Measurements from ENCODE around the gene GABRR1. TPM values are rescaled to one million over a fixed set of nuclear protein-coding genes. Genes with fewer than 3 reads are reported as not detected.

GABRR1 gene
- total and polyA plus RNA-seq, 2 experiments from 2014 or later = not detected

DNA sequence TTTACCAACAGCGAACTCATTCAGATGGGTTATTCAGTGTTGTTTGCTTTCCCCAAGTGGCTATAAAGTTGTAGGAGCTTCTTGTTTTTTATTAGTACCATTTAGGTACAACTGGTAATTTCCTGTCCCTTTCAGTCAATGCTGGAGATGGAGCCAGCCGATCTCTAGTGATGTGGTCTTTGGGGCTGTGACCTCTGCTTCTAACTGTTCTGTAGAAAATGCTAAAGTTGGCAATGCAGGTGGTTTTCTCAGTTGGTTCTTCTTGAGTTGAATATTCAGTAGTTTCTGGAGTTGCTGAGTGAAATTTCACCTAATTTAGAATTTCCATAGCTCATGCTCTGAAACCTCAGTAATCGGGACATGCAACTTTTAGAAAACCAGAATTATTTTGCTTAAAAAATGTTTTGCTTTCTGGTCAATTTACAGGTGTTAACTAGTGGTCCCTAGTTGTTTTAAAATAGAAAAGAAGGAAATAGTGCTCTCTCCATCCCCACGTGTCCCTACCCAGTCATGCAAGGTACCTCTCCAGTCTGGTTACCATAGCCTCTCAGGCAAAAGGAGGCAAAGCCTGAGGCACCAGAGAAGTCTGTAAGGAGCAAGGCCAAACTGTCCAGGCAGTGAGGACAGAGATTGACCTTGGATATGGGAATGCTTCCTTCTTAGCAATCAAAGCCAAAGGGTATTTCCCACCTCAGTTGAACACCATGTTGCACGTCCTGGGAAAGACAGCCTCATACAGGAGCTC is 27.3 kb upstream of the GABRR1 start:
- Histone ChIP-seq H3K4me1 (ENCODE audit: insufficient read depth) (no peaks in the 10 kb centered on the region; the same call in 1 of the 2 replicates), H3K36me3 (ENCODE audit: low read depth) (no peaks in the 10 kb centered on the region), H3K9me3 (ENCODE audit: low read depth) (no peaks in the 10 kb centered on the region), H3K79me2 (ENCODE audit: insufficient read depth) (no peaks in the 10 kb centered on the region), H3K4me2 (ENCODE audit: unreplicated experiment) (no peak overlapping the region), H3K9ac (no peak overlapping the region), H3F3A (ENCODE audit: insufficient read depth) (no peaks in the 10 kb centered on the region), H3K4me3 (no peak overlapping the region), H4K20me1 (ENCODE audit: insufficient read depth) (no peaks in the 10 kb centered on the region), H3K27ac (no peak overlapping the region), H3K27me3 (replicated peaks; ENCODE audit: insufficient read depth) (peaks cover 13% of the 10 kb centered on the region), H2AFZ (no peak overlapping the region), H3K9me2 (ENCODE audit: insufficient read depth) (no peaks in the 10 kb centered on the region)
- TF ChIP-seq EZH2 (IDR thresholded peaks at IDR 0.05; ENCODE audit: insufficient read depth, poor library complexity, severe bottlenecking) = no peak
- TF ChIP-seq EZH2phosphoT487 (IDR thresholded peaks at IDR 0.05; ENCODE audit: insufficient read depth, low read depth) = no peak
- DNase-seq = no peak
- in situ Hi-C loops (cut with MboI) = loop anchor here (10.0 kb wide), 1 partner anchor 260 kb away; no protein-coding TSS in a partner anchor
- 73 to 78% methylated on average over 5 of the region's 5 CpGs for WGBS, 2 experiments (ENCODE audit: low coverage in 1 of 2, low lambda C conversion rate in 2 of 2, missing lambda C conversion rate in 2 of 2)

DNA sequence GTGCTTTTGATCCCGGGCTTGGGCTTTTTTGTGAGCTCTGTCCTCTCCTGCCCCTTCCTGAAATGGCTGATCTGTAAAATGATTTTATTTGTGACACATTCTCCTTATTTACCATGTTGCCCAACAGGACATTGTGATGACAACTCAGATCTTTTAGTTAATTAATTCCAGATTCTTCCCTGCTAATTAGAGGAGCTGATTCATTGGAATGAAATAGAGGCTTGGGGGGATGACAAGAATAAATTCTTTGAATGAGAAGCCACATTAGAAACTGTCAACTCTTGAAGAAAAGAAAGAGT is 26.1 kb upstream of the GABRR1 start:
- no peaks in the 10 kb centered on the region for H3K79me2 ChIP-seq (ENCODE audit: insufficient read depth)
- no peaks in the 10 kb centered on the region for H3K36me3 ChIP-seq (ENCODE audit: low read depth)
- no peak overlapping the region for H3K4me2 ChIP-seq (ENCODE audit: unreplicated experiment)
- H3K4me3 ChIP-seq = no peak overlapping the region
- H3K4me1 ChIP-seq (ENCODE audit: insufficient read depth) = no peaks in the 10 kb centered on the region; the same call in 1 of the 2 replicates
- H3K9ac ChIP-seq = no peak overlapping the region
- no peak for TF ChIP-seq EZH2 (IDR thresholded peaks at IDR 0.05; ENCODE audit: insufficient read depth, poor library complexity, severe bottlenecking)
- TF ChIP-seq EZH2phosphoT487 (IDR thresholded peaks at IDR 0.05; ENCODE audit: insufficient read depth, low read depth) = 0 out of 2 replicates have a peak, but pooled peaks have one; percentile 56
- in situ Hi-C loops (cut with MboI) = loop anchor here (10.0 kb wide), 1 partner anchor 258 kb away; no protein-coding TSS in a partner anchor
- no peak overlapping the region for H2AFZ ChIP-seq
- DNase-seq = peak; percentile 59
- no peaks in the 10 kb centered on the region for H3K9me3 ChIP-seq (ENCODE audit: low read depth)
- no peaks in the 10 kb centered on the region for H3F3A ChIP-seq (ENCODE audit: insufficient read depth)
- H3K27ac ChIP-seq = no peak overlapping the region
- no peaks in the 10 kb centered on the region for H4K20me1 ChIP-seq (ENCODE audit: insufficient read depth)
- peaks cover 12% of the 10 kb centered on the region for H3K27me3 ChIP-seq (replicated peaks; ENCODE audit: insufficient read depth)
- H3K9me2 ChIP-seq (ENCODE audit: insufficient read depth) = no peaks in the 10 kb centered on the region
- 0 to 3% methylated on average over 1 of the region's 1 CpG for WGBS, 2 experiments (ENCODE audit: low coverage in 1 of 2, low lambda C conversion rate in 2 of 2, missing lambda C conversion rate in 2 of 2)

DNA sequence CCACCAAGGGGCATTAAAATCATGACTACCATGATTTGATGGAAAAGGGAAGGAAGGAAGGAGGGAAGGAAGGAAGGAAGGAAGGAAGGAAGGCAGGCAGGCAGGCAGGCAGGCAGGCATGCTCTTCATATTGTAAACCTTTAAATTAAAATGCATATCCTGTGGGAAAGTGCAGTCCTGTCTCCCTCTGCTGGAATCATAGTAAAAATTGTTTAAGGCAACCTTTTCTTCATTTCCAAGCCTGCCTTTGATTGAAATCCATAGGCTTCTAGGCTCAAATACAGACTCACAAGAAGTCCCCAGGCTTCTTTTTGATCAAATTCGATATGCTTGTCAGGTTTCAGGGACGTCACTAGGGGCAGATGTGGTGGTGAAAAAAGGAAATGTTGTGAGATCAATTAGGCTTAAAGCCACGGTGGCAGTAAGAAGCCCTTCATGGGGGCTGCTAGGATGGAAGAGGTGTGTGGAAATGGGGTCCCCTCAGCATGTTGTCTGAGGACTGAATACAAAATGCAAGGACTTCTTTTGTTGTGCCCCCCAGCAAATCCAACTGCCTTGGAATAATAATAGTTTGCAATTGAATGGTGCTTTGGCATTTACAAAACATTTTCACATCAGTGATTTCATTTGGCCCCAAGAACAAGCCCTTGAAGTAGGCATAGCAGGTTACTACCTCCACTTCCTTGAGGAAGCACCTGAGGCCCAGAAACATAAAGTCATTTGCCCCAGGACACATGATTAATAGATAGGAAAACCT is 25.6 kb upstream of the GABRR1 start:
- H3K9ac ChIP-seq = no peak overlapping the region
- no peak overlapping the region for H2AFZ ChIP-seq
- H3K4me3 ChIP-seq = no peak overlapping the region
- H3K36me3 ChIP-seq (ENCODE audit: low read depth) = no peaks in the 10 kb centered on the region
- H3K27me3 ChIP-seq (replicated peaks; ENCODE audit: insufficient read depth) = peaks cover 16% of the 10 kb centered on the region
- no peaks in the 10 kb centered on the region for H3F3A ChIP-seq (ENCODE audit: insufficient read depth)
- TF ChIP-seq EZH2phosphoT487 (IDR thresholded peaks at IDR 0.05; ENCODE audit: insufficient read depth, low read depth) = no peak
- TF ChIP-seq EZH2 (IDR thresholded peaks at IDR 0.05; ENCODE audit: insufficient read depth, poor library complexity, severe bottlenecking) = no peak
- H4K20me1 ChIP-seq (ENCODE audit: insufficient read depth) = no peaks in the 10 kb centered on the region
- H3K4me2 ChIP-seq (ENCODE audit: unreplicated experiment) = no peak overlapping the region
- H3K79me2 ChIP-seq (ENCODE audit: insufficient read depth) = no peaks in the 10 kb centered on the region
- in situ Hi-C loops (cut with MboI) = loop anchor here (10.0 kb wide), 1 partner anchor 258 kb away; no protein-coding TSS in a partner anchor
- H3K4me1 ChIP-seq (ENCODE audit: insufficient read depth) = no peaks in the 10 kb centered on the region; the same call in 1 of the 2 replicates
- H3K9me3 ChIP-seq (ENCODE audit: low read depth) = no peaks in the 10 kb centered on the region
- peak; percentile 64 for DNase-seq
- H3K9me2 ChIP-seq (ENCODE audit: insufficient read depth) = no peaks in the 10 kb centered on the region
- H3K27ac ChIP-seq = no peak overlapping the region
- 29 to 33% methylated on average over 3 of the region's 3 CpGs for WGBS, 2 experiments (ENCODE audit: low coverage in 1 of 2, low lambda C conversion rate in 2 of 2, missing lambda C conversion rate in 2 of 2)

DNA sequence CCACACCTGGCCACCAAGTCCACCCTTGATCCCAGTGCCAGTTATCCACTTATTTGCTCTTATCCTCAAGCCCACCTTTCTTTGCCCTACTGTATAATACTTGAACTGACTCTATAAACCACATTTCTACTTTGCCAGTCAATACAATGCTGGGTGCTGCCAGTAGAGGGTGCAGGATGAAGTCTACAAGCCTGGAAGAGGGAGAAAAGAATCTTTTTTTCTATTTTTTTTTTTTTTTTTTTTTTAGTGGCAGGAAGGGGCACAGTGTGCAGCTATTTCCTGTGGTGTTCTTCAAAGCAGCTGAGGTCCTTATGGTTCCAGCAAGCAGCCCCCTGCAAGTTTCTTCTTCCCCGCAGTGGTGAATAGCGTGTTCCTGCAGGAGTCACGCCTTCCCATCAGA is 22.2 kb upstream of the GABRR1 start:
- Histone ChIP-seq H3K36me3 (ENCODE audit: low read depth) (no peaks in the 10 kb centered on the region), H4K20me1 (ENCODE audit: insufficient read depth) (no peaks in the 10 kb centered on the region), H3K79me2 (ENCODE audit: insufficient read depth) (no peaks in the 10 kb centered on the region), H3K4me1 (ENCODE audit: insufficient read depth) (no peaks in the 10 kb centered on the region; the same call in 1 of the 2 replicates), H3K4me3 (no peak overlapping the region), H2AFZ (no peak overlapping the region), H3F3A (ENCODE audit: insufficient read depth) (no peaks in the 10 kb centered on the region), H3K9me2 (ENCODE audit: insufficient read depth) (no peaks in the 10 kb centered on the region), H3K27ac (no peak overlapping the region), H3K4me2 (ENCODE audit: unreplicated experiment) (no peak overlapping the region), H3K9ac (no peak overlapping the region), H3K9me3 (ENCODE audit: low read depth) (no peaks in the 10 kb centered on the region), H3K27me3 (replicated peaks; ENCODE audit: insufficient read depth) (peaks cover 24% of the 10 kb centered on the region)
- DNase-seq = peak; percentile 11
- no peak for TF ChIP-seq EZH2 (IDR thresholded peaks at IDR 0.05; ENCODE audit: insufficient read depth, poor library complexity, severe bottlenecking)
- TF ChIP-seq EZH2phosphoT487 (IDR thresholded peaks at IDR 0.05; ENCODE audit: insufficient read depth, low read depth) = no peak
- in situ Hi-C loops (cut with MboI) = no loop called here
- 84% methylated on average over 3 of the region's 3 CpGs for WGBS, 2 experiments (ENCODE audit: low coverage in 1 of 2, low lambda C conversion rate in 2 of 2, missing lambda C conversion rate in 2 of 2)
